Jurkat, Clone E6-1 (cell line): ENCODE results near the gene CMTM2.
"Not testable (repeated sequence)": the region's sequence is repeated elsewhere in the genome, so short reads cannot be mapped to it uniquely, and the experiment has no call there.

Source experiments
- DNase-seq: peaks from one replicate; pipeline ENCODE4 v3.0.0-alpha.2; 2011; ENCODE audit warnings: low read depth, low spot score
- H3K4me3 ChIP-seq: 2 replicates; pipeline ENCODE4 v1.5.1; 2011; ENCODE audit warnings: mild to moderate bottlenecking, low read length, control low read depth, moderate library complexity

CMTM2 gene

DNA sequence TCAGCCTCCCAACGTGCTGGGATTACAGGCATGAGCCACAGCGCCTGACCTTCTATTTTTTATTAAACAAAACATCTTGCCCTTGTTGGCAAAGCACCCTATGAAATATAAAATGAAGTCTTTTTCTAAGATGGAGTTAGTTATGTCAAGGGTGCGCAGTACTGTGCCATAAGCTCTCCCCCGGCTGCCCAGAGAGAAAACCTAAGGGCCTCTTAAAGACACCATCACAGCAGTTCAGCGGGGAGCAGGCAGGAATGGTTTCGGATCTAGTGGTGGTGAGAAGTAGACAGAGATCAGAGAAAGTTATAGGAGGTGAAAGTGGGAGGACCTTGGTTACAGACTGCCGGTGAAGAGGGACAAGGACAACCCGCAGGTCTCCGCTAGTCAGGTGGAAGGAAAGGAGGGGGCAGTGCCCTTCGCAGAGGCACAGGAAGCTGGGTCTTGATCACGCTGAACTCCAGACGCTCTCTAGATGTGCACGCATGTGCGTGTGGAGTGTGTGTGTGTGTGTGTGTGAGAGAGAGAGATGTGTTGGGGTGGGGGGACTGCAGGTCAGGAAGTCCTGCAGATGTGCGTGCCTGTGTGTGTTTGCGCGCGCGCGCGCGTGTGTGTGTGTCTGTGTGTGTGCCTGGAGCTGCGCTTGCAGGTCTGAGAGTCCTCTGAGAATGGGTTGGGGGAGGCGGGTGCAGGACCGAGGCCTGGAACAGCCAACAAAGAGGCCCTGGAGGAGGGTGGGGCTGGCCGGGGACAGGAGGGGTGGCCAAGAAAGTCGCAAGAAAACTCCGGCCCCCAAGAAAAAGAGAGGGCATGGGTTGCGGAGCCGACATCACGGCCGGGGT lies 24.5 kb downstream of the CMTM2 start:
- H3K4me3 ChIP-seq = peak overlapping the region; percentile 78
- DNase-seq = peak; percentile 87

DNA sequence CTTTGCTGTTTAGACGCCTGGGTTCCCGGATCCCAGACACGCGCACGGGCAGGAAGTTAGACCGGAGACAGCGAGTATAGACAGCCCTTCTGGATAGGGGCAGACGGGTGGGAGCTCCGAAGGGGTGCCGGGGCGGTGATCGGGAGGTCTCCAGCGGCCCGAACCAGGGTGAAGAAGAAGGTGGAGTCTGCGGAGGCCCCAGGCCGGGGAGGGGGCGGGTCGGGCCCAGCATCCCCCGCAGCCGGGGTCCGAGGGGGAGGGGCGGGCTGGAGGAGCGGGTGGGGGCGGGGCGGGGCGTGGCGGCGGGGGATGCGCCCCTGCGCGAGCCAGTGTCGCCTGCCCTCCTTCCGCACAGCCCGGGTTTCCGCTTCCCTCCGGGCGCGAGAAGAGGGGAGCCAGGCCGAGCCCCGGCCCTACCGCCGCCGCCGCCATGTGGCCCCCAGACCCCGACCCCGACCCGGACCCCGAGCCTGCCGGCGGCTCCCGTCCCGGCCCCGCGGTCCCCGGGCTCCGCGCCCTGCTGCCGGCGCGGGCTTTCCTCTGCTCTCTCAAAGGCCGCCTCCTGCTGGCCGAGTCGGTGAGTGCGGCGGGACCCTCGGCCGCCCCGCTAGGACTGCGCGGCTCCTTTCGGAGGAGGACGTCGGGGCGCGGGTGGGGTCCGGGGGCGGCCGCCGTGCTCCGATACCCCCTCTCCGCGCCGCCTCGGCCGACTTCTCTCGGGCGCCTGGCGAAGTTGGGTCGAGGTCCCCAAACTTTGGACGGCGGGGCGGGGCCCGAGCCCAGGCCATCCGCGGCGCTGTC lies 25.3 kb downstream of the CMTM2 start, which contains the start of gene CMTM3:
TSS of gene CMTM3 (plus strand) at position 329 of the 801 bp plus-strand sequence. CDS start at position 431, 102 bp downstream.
- peak within 1 kb of the TSS; percentile 78 for H3K4me3 ChIP-seq
- peak; percentile 54 for DNase-seq

GRCh38 chr16:66605177-66605978 lies 26.1 kb downstream of the CMTM2 start:
- peak overlapping the region; percentile 78 for H3K4me3 ChIP-seq
- no peak for DNase-seq

GRCh38 chr16:66605979-66606751 lies 26.9 kb downstream of the CMTM2 start:
- DNase-seq = no peak
- peak overlapping the region; percentile 78 for H3K4me3 ChIP-seq

- no peak overlapping the region for H3K4me3 ChIP-seq
- peak; percentile 68 for DNase-seq
Observed at GRCh38 chr16:66608241-66609138, 29.2 kb downstream of the CMTM2 start.

- DNase-seq = no peak
- no peak overlapping the region for H3K4me3 ChIP-seq
Observed at GRCh38 chr16:66609139-66609510, 29.9 kb downstream of the CMTM2 start.

GRCh38 chr16:66610111-66610820 lies 31.0 kb downstream of the CMTM2 start:
- no peak for DNase-seq
- no peak overlapping the region for H3K4me3 ChIP-seq

DNA sequence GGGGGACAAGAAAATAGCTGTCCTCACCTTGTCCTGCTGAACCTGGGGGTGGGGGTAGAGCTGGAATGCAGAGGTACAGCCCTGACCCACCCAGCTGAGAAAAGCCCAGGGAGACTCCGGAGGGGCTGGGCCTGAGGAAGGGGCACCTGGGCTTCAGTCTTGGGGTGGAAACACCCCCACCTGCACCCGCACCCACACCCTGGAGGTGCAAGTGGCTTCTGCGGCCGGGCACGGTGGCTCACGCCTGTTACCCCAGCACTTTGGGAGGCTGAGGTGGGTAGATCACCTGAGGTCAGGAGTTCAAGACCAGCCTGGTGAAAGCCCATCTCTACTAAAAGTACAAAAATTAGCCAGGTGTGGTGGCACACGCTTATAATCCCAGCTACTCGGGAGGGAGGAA lies 32.6 kb downstream of the CMTM2 start:
- not testable (repeated sequence) for DNase-seq, H3K4me3 ChIP-seq

GRCh38 chr16:66612422-66612821 lies 33.2 kb downstream of the CMTM2 start:
- DNase-seq = no peak
- no peak overlapping the region for H3K4me3 ChIP-seq

GRCh38 chr16:66614161-66614802 lies 35.0 kb downstream of the CMTM2 start:
- no peak overlapping the region for H3K4me3 ChIP-seq
- DNase-seq = no peak

DNA sequence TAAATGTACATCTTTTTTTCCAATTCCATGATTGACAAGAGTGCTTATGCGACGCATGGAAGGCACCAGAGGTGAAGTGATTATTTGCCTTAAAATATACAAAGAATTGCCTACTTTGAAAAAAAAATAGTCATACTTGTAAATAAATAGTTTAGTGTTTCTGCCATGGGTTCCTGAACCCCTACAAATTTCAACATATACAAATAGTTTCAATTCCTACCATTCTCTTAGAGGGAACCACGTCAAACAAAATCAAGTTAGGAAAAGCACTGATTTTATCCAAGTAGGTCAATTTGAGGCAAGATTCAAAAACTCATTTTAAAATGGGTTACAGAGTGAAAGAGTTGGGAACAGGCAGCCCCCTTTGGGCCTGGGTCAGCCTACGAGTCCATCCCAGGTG lies 36.9 kb downstream of the CMTM2 start:
- DNase-seq = no peak
- H3K4me3 ChIP-seq = no peak overlapping the region

- H3K4me3 ChIP-seq = no peak overlapping the region
- no peak for DNase-seq
Observed at GRCh38 chr16:66616592-66616991, 37.3 kb downstream of the CMTM2 start.

DNA sequence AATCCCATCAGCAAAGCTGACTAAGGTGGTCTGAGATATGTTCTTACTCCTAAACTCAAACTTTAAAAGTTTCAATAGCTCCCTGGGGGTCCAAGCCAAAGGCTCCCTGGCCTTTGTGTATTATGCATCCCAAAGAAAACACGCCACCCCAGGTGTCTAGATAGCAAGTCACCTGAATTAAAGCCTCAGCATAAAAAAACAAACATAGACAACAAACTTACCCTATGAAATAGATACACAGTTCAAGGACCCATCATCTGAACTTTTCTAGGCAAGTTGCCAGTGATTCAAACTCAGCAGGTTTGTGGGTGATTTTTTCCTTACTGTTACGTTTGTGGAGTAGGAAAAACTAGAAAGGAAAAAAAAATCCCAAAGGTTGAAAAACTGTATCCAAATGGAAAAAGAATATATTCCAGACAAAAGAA lies 37.8 kb downstream of the CMTM2 start:
- H3K4me3 ChIP-seq = no peak overlapping the region
- DNase-seq = no peak

DNA sequence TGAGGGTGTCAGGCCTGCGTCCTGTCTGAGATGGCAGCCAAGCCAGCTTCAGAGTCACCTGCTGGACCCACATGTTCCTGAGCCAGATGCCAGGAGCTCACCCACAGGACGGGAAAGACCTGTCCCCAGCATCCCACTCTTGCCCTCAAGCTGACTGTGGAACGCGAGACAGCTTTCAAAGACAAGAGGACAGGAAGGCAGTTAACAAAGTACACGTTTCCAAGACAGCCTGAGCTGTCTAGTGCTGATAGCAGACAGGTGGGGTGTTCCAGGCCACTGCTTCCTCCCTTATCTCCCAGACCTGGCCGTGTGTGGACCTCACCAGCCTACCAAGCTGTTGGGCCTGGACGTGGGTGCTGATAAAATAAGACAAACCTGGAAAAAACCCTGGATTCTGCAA lies 38.5 kb downstream of the CMTM2 start:
- DNase-seq = no peak
- H3K4me3 ChIP-seq = no peak overlapping the region

DNA sequence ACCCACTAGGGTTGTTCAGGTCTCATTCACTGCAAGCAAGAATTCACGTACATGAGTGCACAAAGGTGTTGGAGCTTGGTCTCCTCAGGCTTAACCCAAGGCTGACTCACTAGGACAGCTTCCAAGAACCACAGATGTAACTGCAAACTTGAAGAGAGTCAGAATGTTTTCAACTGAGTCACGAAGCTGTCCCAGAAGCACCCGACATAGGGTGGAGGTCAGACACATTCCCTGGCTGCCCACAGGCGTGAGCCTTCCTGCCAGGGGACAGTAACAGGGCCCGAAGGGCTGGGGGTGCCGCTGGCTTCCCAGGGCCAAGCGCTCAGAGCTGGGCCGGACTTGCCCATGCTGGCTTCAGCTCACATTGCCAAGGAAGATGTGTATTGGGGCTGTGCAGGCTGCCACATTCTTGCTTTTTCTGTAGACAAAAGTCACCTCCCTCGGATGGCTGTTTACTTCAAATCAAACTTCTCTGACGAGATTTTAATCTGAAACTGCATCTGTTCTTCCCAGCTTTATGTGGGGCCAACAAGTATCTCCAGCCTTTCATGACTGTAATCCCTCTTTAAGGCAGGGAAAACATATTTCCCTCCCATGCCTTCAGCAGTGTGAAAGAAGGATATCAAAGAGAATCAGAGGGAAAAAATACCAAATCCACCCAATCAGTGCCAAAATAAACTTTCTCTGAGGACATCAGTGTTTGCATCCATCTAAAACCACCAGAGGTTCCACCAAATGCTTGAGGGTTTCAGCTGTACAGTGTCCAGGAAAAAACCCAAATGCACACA lies 39.5 kb downstream of the CMTM2 start:
- H3K4me3 ChIP-seq = no peak overlapping the region
- DNase-seq = no peak
